HepG2 (cell line): Measurements from ENCODE around the gene USP28. TPM values are rescaled to one million over a fixed set of nuclear protein-coding genes. Genes with fewer than 3 reads are reported as not detected.

Experiments used
- GTF2F1 ChIP-seq: fragments of 150-350 bp; IDR thresholded peaks from 2 replicates; pipeline ENCODE4 v1.6.1; 2014; ENCODE audit warnings: low read length
- MXD4 ChIP-seq: IDR thresholded peaks from 2 replicates; pipeline ENCODE4 v1.6.1; 2016; ENCODE audit warnings: mild to moderate bottlenecking, missing biosample characterization, missing genetic modification reagents
- MZF1 ChIP-seq: sonication (generic); formaldehyde crosslinking; IDR thresholded peaks from 2 replicates; pipeline ENCODE4 v1.8.1; 2023; ENCODE audit warnings: mild to moderate bottlenecking, missing genetic modification reagents, borderline replicate concordance
- NAIF1 ChIP-seq: sonication (generic); formaldehyde crosslinking; IDR thresholded peaks from 2 replicates; pipeline ENCODE4 v1.5.0; 2020; ENCODE audit warnings: mild to moderate bottlenecking, missing genetic modification reagents, borderline replicate concordance
- NR3C1 ChIP-seq: sonication (generic); formaldehyde crosslinking; IDR thresholded peaks from 2 replicates; pipeline ENCODE4 v1.4.0; 2020; ENCODE audit warnings: missing genetic modification reagents
- THAP11 ChIP-seq: IDR thresholded peaks from 2 replicates; pipeline ENCODE4 v1.6.1; 2016; ENCODE audit warnings: missing biosample characterization, missing genetic modification reagents
- ZBTB42 ChIP-seq: sonication (generic); formaldehyde crosslinking; IDR thresholded peaks from 2 replicates; pipeline ENCODE4 v1.5.0; 2020; ENCODE audit warnings: mild to moderate bottlenecking, missing genetic modification reagents
- ZFAT ChIP-seq: sonication (generic); formaldehyde crosslinking; conservative IDR thresholded peaks from 2 replicates; pipeline ENCODE4 v1.8.1; 2023; ENCODE audit warnings: missing genetic modification reagents, inconsistent platforms
- ZFP36L1 ChIP-seq: sonication (generic); formaldehyde crosslinking; IDR thresholded peaks from 2 replicates; pipeline ENCODE4 v1.8.0; 2022; ENCODE audit warnings: mild to moderate bottlenecking, missing genetic modification reagents, moderate library complexity
- ZNF101 ChIP-seq: sonication (generic); formaldehyde crosslinking; IDR thresholded peaks from 2 replicates; pipeline ENCODE4 v1.4.0; 2020; ENCODE audit warnings: mild to moderate bottlenecking, low read depth, missing genetic modification reagents, borderline replicate concordance
- ZNF331 ChIP-seq: sonication (generic); formaldehyde crosslinking; IDR thresholded peaks from 2 replicates; pipeline ENCODE4 v1.4.0; 2020; ENCODE audit warnings: missing genetic modification reagents
- ZNF547 ChIP-seq: sonication (generic); formaldehyde crosslinking; IDR thresholded peaks from 2 replicates; pipeline ENCODE4 v1.5.1; 2020; ENCODE audit warnings: mild to moderate bottlenecking, missing genetic modification reagents
- ZZZ3 ChIP-seq: sonication (generic); formaldehyde crosslinking; IDR thresholded peaks from 2 replicates; pipeline ENCODE4 v1.4.0; 2020; ENCODE audit warnings: missing genetic modification reagents, mild to moderate bottlenecking, borderline replicate concordance
- polyA plus RNA-seq, 8 experiments: library from polyadenylated mRNA; depleted of rRNA in 3 of 8; stranded (reverse) in 7 of 8; unstranded in 1 of 8; fragments of >200 nt; fragmentation: Illumina TruSeq in 4 of 8; extraction: Trizol in 4 of 8; gene quantifications; 2 replicates each; pipeline versions ENCODE4 v1.2.1 to v1.2.3, GENCODE V29; 2011 to 2016; ENCODE audit warnings: low read depth in 4 of 8, missing spikeins in 1 of 8, mixed read lengths in 1 of 8; ENCODE audit not compliant: insufficient read depth in 1 of 8
- total RNA-seq, 5 experiments: library from RNA; depleted of rRNA; stranded (reverse); fragments of >200 nt; fragmentation: Illumina TruSeq; extraction: Trizol; gene quantifications; 2 replicates each; pipeline ENCODE4 v1.2.3, GENCODE V29; 2016; ENCODE audit warnings: low read depth in 1 of 5
- TF ChIP-seq, protein P1 (sequence below): sonication (generic); formaldehyde crosslinking; IDR thresholded peaks from 2 replicates; pipeline ENCODE4 v1.4.0; 2020; ENCODE audit warnings: missing genetic modification reagents, mild to moderate bottlenecking, borderline replicate concordance
- TF ChIP-seq, protein P2 (sequence below): sonication (generic); formaldehyde crosslinking; IDR thresholded peaks from 2 replicates; pipeline ENCODE4 v1.5.0; 2020; ENCODE audit warnings: mild to moderate bottlenecking, missing genetic modification reagents
- TF ChIP-seq, protein P3 (sequence below): IDR thresholded peaks from 2 replicates; pipeline ENCODE4 v1.6.1; 2012; ENCODE audit warnings: low read length, improper control_type of control experiment
- TF ChIP-seq, protein P4 (sequence below): sonication (generic); formaldehyde crosslinking; IDR thresholded peaks from 2 replicates; pipeline ENCODE4 v1.8.1; 2023; ENCODE audit warnings: mild to moderate bottlenecking, inconsistent platforms, moderate library complexity, missing genetic modification reagents, borderline replicate concordance

Gene USP28
- total and polyA plus RNA-seq, 2 of the 13 experiments (the other 11 are each of a cell fraction or from before 2014, with no cell fraction given), result 29.6 to 34.3 TPM

DNA sequence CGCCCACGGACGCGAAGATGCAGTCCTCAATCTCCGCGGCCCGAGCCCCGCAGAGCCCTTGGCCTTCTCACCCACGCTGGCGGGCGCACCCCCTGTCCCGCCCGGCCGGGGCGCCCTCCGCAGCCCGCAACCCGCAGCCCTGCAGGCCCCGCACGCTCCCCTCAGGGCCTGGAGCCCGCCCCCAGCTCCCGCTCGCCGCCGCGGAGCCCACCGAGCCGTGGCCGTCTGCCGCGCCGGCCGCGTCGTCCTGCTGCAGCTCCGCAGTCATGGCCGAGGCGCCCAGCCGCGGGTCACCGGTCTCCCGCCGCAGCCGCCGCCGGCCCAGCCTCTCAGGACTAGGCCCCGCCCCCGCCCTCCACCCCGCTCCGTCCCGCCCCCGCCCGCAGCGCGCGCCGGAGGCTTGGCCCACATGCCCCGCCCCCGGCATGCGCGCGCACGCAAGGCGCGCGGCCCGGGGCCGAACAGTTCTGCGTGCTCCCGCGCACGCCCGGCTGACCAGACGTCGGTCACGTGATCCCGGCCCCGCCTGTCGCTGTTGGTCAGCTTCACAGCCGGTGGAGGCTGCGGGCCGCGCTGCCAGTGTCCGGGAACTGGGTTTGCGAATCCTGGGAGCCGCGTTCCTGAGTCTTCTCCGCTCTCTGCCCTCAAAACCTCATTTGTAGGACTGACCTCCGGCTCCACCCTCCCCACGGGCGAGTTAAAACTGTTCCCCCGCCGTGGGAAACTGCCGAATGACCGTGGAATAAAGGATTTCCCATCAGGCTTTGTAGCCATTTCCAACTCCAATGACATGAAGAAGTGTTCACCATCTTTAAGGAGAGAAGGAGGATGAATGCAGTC lies at the start of gene USP28 (continued):
- TF ChIP-seq, protein P1, sequence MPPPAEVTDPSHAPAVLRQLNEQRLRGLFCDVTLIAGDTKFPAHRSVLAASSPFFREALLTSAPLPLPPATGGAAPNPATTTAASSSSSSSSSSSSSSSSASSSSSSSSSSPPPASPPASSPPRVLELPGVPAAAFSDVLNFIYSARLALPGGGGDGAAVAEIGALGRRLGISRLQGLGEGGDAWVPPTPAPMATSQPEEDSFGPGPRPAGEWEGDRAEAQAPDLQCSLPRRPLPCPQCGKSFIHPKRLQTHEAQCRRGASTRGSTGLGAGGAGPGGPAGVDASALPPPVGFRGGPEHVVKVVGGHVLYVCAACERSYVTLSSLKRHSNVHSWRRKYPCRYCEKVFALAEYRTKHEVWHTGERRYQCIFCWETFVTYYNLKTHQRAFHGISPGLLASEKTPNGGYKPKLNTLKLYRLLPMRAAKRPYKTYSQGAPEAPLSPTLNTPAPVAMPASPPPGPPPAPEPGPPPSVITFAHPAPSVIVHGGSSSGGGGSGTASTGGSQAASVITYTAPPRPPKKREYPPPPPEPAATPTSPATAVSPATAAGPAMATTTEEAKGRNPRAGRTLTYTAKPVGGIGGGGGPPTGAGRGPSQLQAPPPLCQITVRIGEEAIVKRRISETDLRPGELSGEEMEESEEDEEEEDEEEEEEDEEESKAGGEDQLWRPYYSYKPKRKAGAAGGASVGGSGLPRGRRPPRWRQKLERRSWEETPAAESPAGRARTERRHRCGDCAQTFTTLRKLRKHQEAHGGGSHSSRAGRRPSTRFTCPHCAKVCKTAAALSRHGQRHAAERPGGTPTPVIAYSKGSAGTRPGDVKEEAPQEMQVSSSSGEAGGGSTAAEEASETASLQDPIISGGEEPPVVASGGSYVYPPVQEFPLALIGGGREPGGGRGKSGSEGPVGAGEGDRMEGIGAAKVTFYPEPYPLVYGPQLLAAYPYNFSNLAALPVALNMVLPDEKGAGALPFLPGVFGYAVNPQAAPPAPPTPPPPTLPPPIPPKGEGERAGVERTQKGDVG (CRISPR knock-in tag), result no peak
- TF ChIP-seq ZNF331, result peak; percentile 51; the same call in 1 of the 2 replicates
- TF ChIP-seq NAIF1 (CRISPR knock-in tag), result no peak
- TF ChIP-seq NR3C1 (CRISPR knock-in tag), result no peak
- TF ChIP-seq, protein P2, sequence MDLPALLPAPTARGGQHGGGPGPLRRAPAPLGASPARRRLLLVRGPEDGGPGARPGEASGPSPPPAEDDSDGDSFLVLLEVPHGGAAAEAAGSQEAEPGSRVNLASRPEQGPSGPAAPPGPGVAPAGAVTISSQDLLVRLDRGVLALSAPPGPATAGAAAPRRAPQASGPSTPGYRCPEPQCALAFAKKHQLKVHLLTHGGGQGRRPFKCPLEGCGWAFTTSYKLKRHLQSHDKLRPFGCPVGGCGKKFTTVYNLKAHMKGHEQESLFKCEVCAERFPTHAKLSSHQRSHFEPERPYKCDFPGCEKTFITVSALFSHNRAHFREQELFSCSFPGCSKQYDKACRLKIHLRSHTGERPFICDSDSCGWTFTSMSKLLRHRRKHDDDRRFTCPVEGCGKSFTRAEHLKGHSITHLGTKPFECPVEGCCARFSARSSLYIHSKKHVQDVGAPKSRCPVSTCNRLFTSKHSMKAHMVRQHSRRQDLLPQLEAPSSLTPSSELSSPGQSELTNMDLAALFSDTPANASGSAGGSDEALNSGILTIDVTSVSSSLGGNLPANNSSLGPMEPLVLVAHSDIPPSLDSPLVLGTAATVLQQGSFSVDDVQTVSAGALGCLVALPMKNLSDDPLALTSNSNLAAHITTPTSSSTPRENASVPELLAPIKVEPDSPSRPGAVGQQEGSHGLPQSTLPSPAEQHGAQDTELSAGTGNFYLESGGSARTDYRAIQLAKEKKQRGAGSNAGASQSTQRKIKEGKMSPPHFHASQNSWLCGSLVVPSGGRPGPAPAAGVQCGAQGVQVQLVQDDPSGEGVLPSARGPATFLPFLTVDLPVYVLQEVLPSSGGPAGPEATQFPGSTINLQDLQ, result no peak
- TF ChIP-seq MZF1, result no peak
- TF ChIP-seq, protein P3, sequence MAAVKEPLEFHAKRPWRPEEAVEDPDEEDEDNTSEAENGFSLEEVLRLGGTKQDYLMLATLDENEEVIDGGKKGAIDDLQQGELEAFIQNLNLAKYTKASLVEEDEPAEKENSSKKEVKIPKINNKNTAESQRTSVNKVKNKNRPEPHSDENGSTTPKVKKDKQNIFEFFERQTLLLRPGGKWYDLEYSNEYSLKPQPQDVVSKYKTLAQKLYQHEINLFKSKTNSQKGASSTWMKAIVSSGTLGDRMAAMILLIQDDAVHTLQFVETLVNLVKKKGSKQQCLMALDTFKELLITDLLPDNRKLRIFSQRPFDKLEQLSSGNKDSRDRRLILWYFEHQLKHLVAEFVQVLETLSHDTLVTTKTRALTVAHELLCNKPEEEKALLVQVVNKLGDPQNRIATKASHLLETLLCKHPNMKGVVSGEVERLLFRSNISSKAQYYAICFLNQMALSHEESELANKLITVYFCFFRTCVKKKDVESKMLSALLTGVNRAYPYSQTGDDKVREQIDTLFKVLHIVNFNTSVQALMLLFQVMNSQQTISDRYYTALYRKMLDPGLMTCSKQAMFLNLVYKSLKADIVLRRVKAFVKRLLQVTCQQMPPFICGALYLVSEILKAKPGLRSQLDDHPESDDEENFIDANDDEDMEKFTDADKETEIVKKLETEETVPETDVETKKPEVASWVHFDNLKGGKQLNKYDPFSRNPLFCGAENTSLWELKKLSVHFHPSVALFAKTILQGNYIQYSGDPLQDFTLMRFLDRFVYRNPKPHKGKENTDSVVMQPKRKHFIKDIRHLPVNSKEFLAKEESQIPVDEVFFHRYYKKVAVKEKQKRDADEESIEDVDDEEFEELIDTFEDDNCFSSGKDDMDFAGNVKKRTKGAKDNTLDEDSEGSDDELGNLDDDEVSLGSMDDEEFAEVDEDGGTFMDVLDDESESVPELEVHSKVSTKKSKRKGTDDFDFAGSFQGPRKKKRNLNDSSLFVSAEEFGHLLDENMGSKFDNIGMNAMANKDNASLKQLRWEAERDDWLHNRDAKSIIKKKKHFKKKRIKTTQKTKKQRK, result no peak
- TF ChIP-seq MXD4, result no peak
- peak; percentile 75 for TF ChIP-seq THAP11 (CRISPR knock-in tag)
- peak; percentile 42; the same call in 1 of the 2 replicates for TF ChIP-seq ZFAT (CRISPR knock-in tag)
- TF ChIP-seq ZBTB42 (CRISPR knock-in tag), result no peak
- no peak for TF ChIP-seq ZNF101 (CRISPR knock-in tag)
- 0 out of 2 replicates have a peak, but pooled peaks have one; percentile 48 for TF ChIP-seq ZFP36L1 (CRISPR knock-in tag)
- TF ChIP-seq, protein P4, sequence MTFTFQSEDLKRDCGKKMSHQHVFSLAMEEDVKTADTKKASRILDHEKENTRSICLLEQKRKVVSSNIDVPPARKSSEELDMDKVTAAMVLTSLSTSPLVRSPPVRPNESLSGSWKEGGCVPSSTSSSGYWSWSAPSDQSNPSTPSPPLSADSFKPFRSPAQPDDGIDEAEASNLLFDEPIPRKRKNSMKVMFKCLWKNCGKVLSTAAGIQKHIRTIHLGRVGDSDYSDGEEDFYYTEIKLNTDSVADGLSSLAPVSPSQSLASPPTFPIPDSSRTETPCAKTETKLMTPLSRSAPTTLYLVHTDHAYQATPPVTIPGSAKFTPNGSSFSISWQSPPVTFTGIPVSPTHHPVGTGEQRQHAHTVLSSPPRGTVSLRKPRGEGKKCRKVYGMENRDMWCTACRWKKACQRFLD (CRISPR knock-in tag), result no peak; the same call in 1 of the 2 replicates
- no peak for TF ChIP-seq ZNF547 (CRISPR knock-in tag)
- peak; percentile 56; the same call in 1 of the 2 replicates for TF ChIP-seq ZZZ3 (CRISPR knock-in tag)
- TF ChIP-seq GTF2F1, result peak; percentile 92
